ENCODE results near the gene PTPN14. TPM values are rescaled to one million over a fixed set of nuclear protein-coding genes. Genes with fewer than 3 reads are reported as not detected.

PTPN14 gene
- total RNA-seq, 1 donor from 2014 or later: 20.7 TPM

GRCh38 chr1:214455971-214456867, 95.2 kb downstream of the PTPN14 start:
- intact Hi-C loops (cut with micrococcal nuclease): loop anchor here (1.0 to 5.0 kb wide), 4 partner anchors 10 to 174 kb away; partner anchors contain the start of gene SMYD2

- intact Hi-C loops (cut with micrococcal nuclease): loop anchor here (1.0 to 5.0 kb wide), 3 partner anchors 9 to 173 kb away; partner anchors contain the start of gene SMYD2
These were observed 95.9 kb downstream of the PTPN14 start for GRCh38 chr1:214455479-214455878.

- intact Hi-C loops (cut with micrococcal nuclease): loop anchor here (1.0 to 5.0 kb wide), 3 partner anchors 8 to 172 kb away; partner anchors contain the start of gene SMYD2
These were observed 96.6 kb downstream of the PTPN14 start for GRCh38 chr1:214454569-214455396.

- intact Hi-C loops (cut with micrococcal nuclease): no loop called here
These were observed 98.2 kb downstream of the PTPN14 start for GRCh38 chr1:214453109-214453722.

- intact Hi-C loops (cut with micrococcal nuclease): no loop called here
These were observed 99.1 kb downstream of the PTPN14 start for GRCh38 chr1:214452152-214452784.

GRCh38 chr1:214451596-214451995, 99.8 kb downstream of the PTPN14 start:
- intact Hi-C loops (cut with micrococcal nuclease): no loop called here

GRCh38 chr1:214449371-214449770, 102.0 kb downstream of the PTPN14 start:
- intact Hi-C loops (cut with micrococcal nuclease): no loop called here

GRCh38 chr1:214448536-214448935, 102.9 kb downstream of the PTPN14 start:
- intact Hi-C loops (cut with micrococcal nuclease): no loop called here

- intact Hi-C loops (cut with micrococcal nuclease): no loop called here
These were observed 103.9 kb downstream of the PTPN14 start for GRCh38 chr1:214447557-214447871.

GRCh38 chr1:214446772-214447556, 104.4 kb downstream of the PTPN14 start:
- intact Hi-C loops (cut with micrococcal nuclease): loop anchor here (1.0 kb wide), 1 partner anchor 8 kb away; no protein-coding TSS in a partner anchor

GRCh38 chr1:214445831-214446614, 105.4 kb downstream of the PTPN14 start:
- intact Hi-C loops (cut with micrococcal nuclease): loop anchor here (1.0 kb wide), 1 partner anchor 9 kb away; no protein-coding TSS in a partner anchor

GRCh38 chr1:214445199-214445598, 106.2 kb downstream of the PTPN14 start:
- intact Hi-C loops (cut with micrococcal nuclease): no loop called here

- intact Hi-C loops (cut with micrococcal nuclease): loop anchor here (5.0 kb wide), 2 partner anchors 47 to 108 kb away; partner anchors contain the start of gene PTPN14
These were observed 107.0 kb downstream of the PTPN14 start for GRCh38 chr1:214444182-214444939.

GRCh38 chr1:214441119-214441518, 110.3 kb downstream of the PTPN14 start:
- intact Hi-C loops (cut with micrococcal nuclease): loop anchor here (2.0 to 5.0 kb wide), 3 partner anchors 16 to 111 kb away; partner anchors contain the start of gene PTPN14

- intact Hi-C loops (cut with micrococcal nuclease): loop anchor here (2.0 to 5.0 kb wide), 3 partner anchors 16 to 112 kb away; partner anchors contain the start of gene PTPN14
These were observed 111.0 kb downstream of the PTPN14 start for GRCh38 chr1:214440219-214440965.

- intact Hi-C loops (cut with micrococcal nuclease): loop anchor here (1.0 to 5.0 kb wide), 5 partner anchors 11 to 164 kb away; partner anchors contain the start of genes CENPF and PTPN14
These were observed 111.9 kb downstream of the PTPN14 start for GRCh38 chr1:214439352-214440119.

- intact Hi-C loops (cut with micrococcal nuclease): no loop called here
These were observed 112.9 kb downstream of the PTPN14 start for GRCh38 chr1:214438530-214438929.
